ENCODE results near the gene ANKRD30A.

DNA sequence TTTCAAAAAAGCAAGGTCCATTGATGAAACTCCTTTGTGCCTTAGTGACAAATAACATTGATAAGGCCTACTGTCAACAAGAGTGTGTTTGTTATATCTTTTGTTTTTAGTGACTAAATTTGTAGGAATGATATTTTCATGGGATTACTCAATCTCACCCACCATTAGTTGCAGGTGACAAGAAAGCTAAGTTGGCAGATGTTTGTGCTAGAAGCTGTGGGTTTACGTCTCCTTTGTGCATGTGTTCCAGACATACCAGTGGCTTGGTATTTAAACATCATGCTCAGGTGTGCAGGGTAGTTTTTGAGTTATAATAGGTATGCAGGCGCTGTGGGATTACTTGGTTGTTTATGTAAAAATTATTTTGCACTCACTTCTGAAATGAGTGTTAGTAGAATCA is 178.6 kb downstream of the ANKRD30A start:
- no peak for TF ChIP-seq POLR2A (IDR thresholded peaks at IDR 0.05)
- TF ChIP-seq, protein P1, sequence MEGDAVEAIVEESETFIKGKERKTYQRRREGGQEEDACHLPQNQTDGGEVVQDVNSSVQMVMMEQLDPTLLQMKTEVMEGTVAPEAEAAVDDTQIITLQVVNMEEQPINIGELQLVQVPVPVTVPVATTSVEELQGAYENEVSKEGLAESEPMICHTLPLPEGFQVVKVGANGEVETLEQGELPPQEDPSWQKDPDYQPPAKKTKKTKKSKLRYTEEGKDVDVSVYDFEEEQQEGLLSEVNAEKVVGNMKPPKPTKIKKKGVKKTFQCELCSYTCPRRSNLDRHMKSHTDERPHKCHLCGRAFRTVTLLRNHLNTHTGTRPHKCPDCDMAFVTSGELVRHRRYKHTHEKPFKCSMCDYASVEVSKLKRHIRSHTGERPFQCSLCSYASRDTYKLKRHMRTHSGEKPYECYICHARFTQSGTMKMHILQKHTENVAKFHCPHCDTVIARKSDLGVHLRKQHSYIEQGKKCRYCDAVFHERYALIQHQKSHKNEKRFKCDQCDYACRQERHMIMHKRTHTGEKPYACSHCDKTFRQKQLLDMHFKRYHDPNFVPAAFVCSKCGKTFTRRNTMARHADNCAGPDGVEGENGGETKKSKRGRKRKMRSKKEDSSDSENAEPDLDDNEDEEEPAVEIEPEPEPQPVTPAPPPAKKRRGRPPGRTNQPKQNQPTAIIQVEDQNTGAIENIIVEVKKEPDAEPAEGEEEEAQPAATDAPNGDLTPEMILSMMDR (IDR thresholded peaks at IDR 0.05), result no peak
